ENCODE results near the gene CD34.

CD34 gene

GRCh38 chr1:207896547-207896946 is 14.4 kb downstream of the CD34 start:
- TF ChIP-seq TAF1 (IDR thresholded peaks at IDR 0.05; ENCODE audit: borderline replicate concordance, low read depth, low read length): no peak
- TF ChIP-seq POLR2A (IDR thresholded peaks at IDR 0.05; ENCODE audit: low read depth, low read length): no peak
- no peak for TF ChIP-seq POLR2AphosphoS5 (IDR thresholded peaks at IDR 0.05; ENCODE audit: low read depth, low read length)
- no peak for DNase-seq (ENCODE audit: insufficient read length)
- FAIRE-seq: no peak

- FAIRE-seq: no peak
- no peak for DNase-seq (ENCODE audit: insufficient read length)
- TF ChIP-seq POLR2A (IDR thresholded peaks at IDR 0.05; ENCODE audit: low read depth, low read length) (no peak), POLR2AphosphoS5 (IDR thresholded peaks at IDR 0.05; ENCODE audit: low read depth, low read length) (no peak), TAF1 (IDR thresholded peaks at IDR 0.05; ENCODE audit: borderline replicate concordance, low read depth, low read length) (no peak)
Observed at GRCh38 chr1:207894704-207895103, 16.2 kb downstream of the CD34 start.

- DNase-seq (ENCODE audit: insufficient read length) (no peak), FAIRE-seq (no peak)
- TF ChIP-seq TAF1 (IDR thresholded peaks at IDR 0.05; ENCODE audit: borderline replicate concordance, low read depth, low read length) (no peak), POLR2AphosphoS5 (IDR thresholded peaks at IDR 0.05; ENCODE audit: low read depth, low read length) (no peak), POLR2A (IDR thresholded peaks at IDR 0.05; ENCODE audit: low read depth, low read length) (no peak)
Observed at GRCh38 chr1:207893737-207894582, 17.0 kb downstream of the CD34 start.

GRCh38 chr1:207892764-207893163 is 18.2 kb downstream of the CD34 start:
- no peak for FAIRE-seq
- no peak for TF ChIP-seq POLR2A (IDR thresholded peaks at IDR 0.05; ENCODE audit: low read depth, low read length)
- TF ChIP-seq TAF1 (IDR thresholded peaks at IDR 0.05; ENCODE audit: borderline replicate concordance, low read depth, low read length): no peak
- no peak for TF ChIP-seq POLR2AphosphoS5 (IDR thresholded peaks at IDR 0.05; ENCODE audit: low read depth, low read length)
- DNase-seq (ENCODE audit: insufficient read length): no peak

- DNase-seq (ENCODE audit: insufficient read length) (no peak), FAIRE-seq (no peak)
- TF ChIP-seq POLR2AphosphoS5 (IDR thresholded peaks at IDR 0.05; ENCODE audit: low read depth, low read length) (no peak), POLR2A (IDR thresholded peaks at IDR 0.05; ENCODE audit: low read depth, low read length) (no peak), TAF1 (IDR thresholded peaks at IDR 0.05; ENCODE audit: borderline replicate concordance, low read depth, low read length) (no peak)
Observed at GRCh38 chr1:207891148-207891547, 19.8 kb downstream of the CD34 start.

GRCh38 chr1:207890136-207890738 is 20.7 kb downstream of the CD34 start:
- FAIRE-seq (no peak), DNase-seq (ENCODE audit: insufficient read length) (no peak)
- no peak for TF ChIP-seq POLR2A (IDR thresholded peaks at IDR 0.05; ENCODE audit: low read depth, low read length)
- no peak for TF ChIP-seq POLR2AphosphoS5 (IDR thresholded peaks at IDR 0.05; ENCODE audit: low read depth, low read length)
- no peak for TF ChIP-seq TAF1 (IDR thresholded peaks at IDR 0.05; ENCODE audit: borderline replicate concordance, low read depth, low read length)

- DNase-seq (ENCODE audit: insufficient read length): no peak
- no peak for FAIRE-seq
- TF ChIP-seq POLR2AphosphoS5 (IDR thresholded peaks at IDR 0.05; ENCODE audit: low read depth, low read length): no peak
Observed at GRCh38 chr1:207888652-207889051, 22.3 kb downstream of the CD34 start.

- FAIRE-seq (no peak), DNase-seq (ENCODE audit: insufficient read length) (no peak)
- TF ChIP-seq TAF1 (IDR thresholded peaks at IDR 0.05; ENCODE audit: borderline replicate concordance, low read depth, low read length) (no peak), POLR2A (IDR thresholded peaks at IDR 0.05; ENCODE audit: low read depth, low read length) (no peak), POLR2AphosphoS5 (IDR thresholded peaks at IDR 0.05; ENCODE audit: low read depth, low read length) (no peak)
Observed at GRCh38 chr1:207887542-207888201, 23.3 kb downstream of the CD34 start.

GRCh38 chr1:207886227-207886626 is 24.7 kb downstream of the CD34 start:
- DNase-seq (ENCODE audit: insufficient read length) (no peak), FAIRE-seq (no peak)
- TF ChIP-seq TAF1 (IDR thresholded peaks at IDR 0.05; ENCODE audit: borderline replicate concordance, low read depth, low read length) (no peak), POLR2AphosphoS5 (IDR thresholded peaks at IDR 0.05; ENCODE audit: low read depth, low read length) (no peak), POLR2A (IDR thresholded peaks at IDR 0.05; ENCODE audit: low read depth, low read length) (no peak)

- TF ChIP-seq TAF1 (IDR thresholded peaks at IDR 0.05; ENCODE audit: borderline replicate concordance, low read depth, low read length) (no peak), POLR2AphosphoS5 (IDR thresholded peaks at IDR 0.05; ENCODE audit: low read depth, low read length) (no peak), POLR2A (IDR thresholded peaks at IDR 0.05; ENCODE audit: low read depth, low read length) (no peak)
- FAIRE-seq (peak; percentile 79), DNase-seq (ENCODE audit: insufficient read length) (peak; percentile 48)
Observed at GRCh38 chr1:207885129-207886032, 25.5 kb downstream of the CD34 start.
